Body of pancreas (tissue), 4 donors: Measurements from ENCODE around the gene THSD7B. TPM values are rescaled to one million over a fixed set of nuclear protein-coding genes. Genes with fewer than 3 reads are reported as not detected.
"Not testable (repeated sequence)": the region's sequence is repeated elsewhere in the genome, so short reads cannot be mapped to it uniquely, and the experiment has no call there.

ENCODE experiments used
- ATAC-seq: fragments of 150-250 bp; one replicate; pipeline ENCODE4 v1.9.1; 2016
- DNase-seq, 4 donors: peaks; one replicate each; pipeline ENCODE4 v3.0.0-alpha.2; 2019
- H3K27ac ChIP-seq, 4 donors: fragments of 200-600 bp; sonication (generic); 1 replicate in 3 of 4; 2 replicates in 1 of 4; pipeline versions ENCODE4 v1.5.1 to v1.6.1; 2016 to 2019; ENCODE audit warnings: mild to moderate bottlenecking in 1 of 4, mixed read lengths in 1 of 4, moderate library complexity in 1 of 4
- H3K27me3 ChIP-seq, 2 donors: fragments of 200-600 bp; sonication (generic); one replicate each; pipeline ENCODE4 v1.6.0; 2016; ENCODE audit warnings: mild to moderate bottlenecking in 1 of 2
- H3K36me3 ChIP-seq, 2 donors: fragments of 200-600 bp; sonication (generic); replicated peaks in 1 of 2; 2 replicates each; pipeline ENCODE4 v1.5.1; 2016; ENCODE audit warnings: low read depth in 2 of 2; ENCODE audit not compliant: insufficient read depth in 1 of 2
- H3K4me1 ChIP-seq: fragments of 200-600 bp; sonication (generic); one replicate; pipeline ENCODE4 v1.6.0; 2016
- H3K4me3 ChIP-seq, 2 donors: fragments of 200-600 bp; sonication (generic); 1 replicate in 1 of 2; 2 replicates in 1 of 2; pipeline ENCODE4 v1.5.1; 2016 to 2019
- H3K9me3 ChIP-seq, 3 donors: fragments of 200-600 bp; sonication (generic); 1 replicate in 2 of 3; 2 replicates in 1 of 3; pipeline ENCODE4 v1.5.1; 2016
- CTCF ChIP-seq, 7 experiments: fragments of 450-650 bp in 4 of 7; fragments of 200-600 bp in 3 of 7; sonication (generic) in 3 of 7; IDR thresholded peaks; one replicate each; pipeline ENCODE4 v1.5.1; 2016 to 2019; ENCODE audit warnings: antibody characterized with exemption in 7 of 7
- POLR2A ChIP-seq, 3 donors: fragments of 450-650 bp; IDR thresholded peaks; one replicate each; pipeline ENCODE4 v1.6.1; 2016; ENCODE audit warnings: antibody characterized with exemption in 3 of 3, mild to moderate bottlenecking in 2 of 3
- WGBS, 2 donors: methylation state at CpG; one replicate each; pipeline ENCODE4 v1.1.5; 2017; 5-methylcytosine and 5-hydroxymethylcytosine counted together
- intact Hi-C: fragments of 100-400 bp; cut with DNase I; formaldehyde crosslinking; loops from one replicate; pipeline ENCODE4 v1.15.1; 2023
- total RNA-seq, 2 donors: library from RNA; depleted of rRNA; stranded (reverse); fragments of >200 nt; gene quantifications; one replicate each; pipeline ENCODE4 v1.1.0, GENCODE V29; 2016

The THSD7B gene
- total RNA-seq, 2 donors from 2014 or later = 0.26 to 0.33 TPM

GRCh38 chr2:137696916-137697315 is 931.6 kb downstream of the THSD7B start:
- H3K9me3 ChIP-seq = no peaks in the 10 kb centered on the region
- no peak for DNase-seq
- no peak for ATAC-seq
- no peak overlapping the region for H3K4me3 ChIP-seq
- H3K27ac ChIP-seq = no peak overlapping the region
- no peak for TF ChIP-seq CTCF (IDR thresholded peaks at IDR 0.05)
- TF ChIP-seq POLR2A (IDR thresholded peaks at IDR 0.05) = no peak
- intact Hi-C loops = no loop called here
- H3K27me3 ChIP-seq = no peaks in the 10 kb centered on the region
- H3K36me3 ChIP-seq = no peaks in the 10 kb centered on the region
- WGBS, 2 donors = 47 to 48% methylated on average over 1 of the region's 1 CpG
- H3K4me1 ChIP-seq = no peaks in the 10 kb centered on the region

- not testable (repeated sequence) for H3K9me3 ChIP-seq
Measured at GRCh38 chr2:137700250-137700649, 934.9 kb downstream of the THSD7B start.

GRCh38 chr2:137700681-137701080 is 935.3 kb downstream of the THSD7B start:
- Histone ChIP-seq H3K9me3 (no peaks in the 10 kb centered on the region), H3K27me3 (no peaks in the 10 kb centered on the region), H3K4me1 (no peaks in the 10 kb centered on the region), H3K4me3 (no peak overlapping the region), H3K27ac (no peak overlapping the region), H3K36me3 (no peaks in the 10 kb centered on the region)
- TF ChIP-seq CTCF (IDR thresholded peaks at IDR 0.05) (no peak), POLR2A (IDR thresholded peaks at IDR 0.05) (no peak)
- ATAC-seq = no peak
- intact Hi-C loops = no loop called here
- DNase-seq = no peak

More at GRCh38 chr2:137700250-137700649, 934.9 kb downstream of the THSD7B start:
- DNase-seq, ATAC-seq, H3K4me3 ChIP-seq, intact Hi-C loops, H3K36me3 ChIP-seq, H3K27ac ChIP-seq, H3K27me3 ChIP-seq, H3K4me1 ChIP-seq: not testable (repeated sequence)
- 35 to 40% methylated on average over 1 of the region's 1 CpG for WGBS, 2 donors

GRCh38 chr2:137705296-137705695 is 940.0 kb downstream of the THSD7B start:
- 69 to 75% methylated on average over 4 of the region's 4 CpGs for WGBS, 2 donors
- no peak overlapping the region for H3K4me3 ChIP-seq
- H3K27me3 ChIP-seq = no peaks in the 10 kb centered on the region
- intact Hi-C loops = no loop called here
- DNase-seq (no peak), ATAC-seq (no peak)
- H3K27ac ChIP-seq = no peak overlapping the region
- H3K4me1 ChIP-seq = no peaks in the 10 kb centered on the region
- TF ChIP-seq CTCF (IDR thresholded peaks at IDR 0.05) (no peak), POLR2A (IDR thresholded peaks at IDR 0.05) (no peak)
- H3K36me3 ChIP-seq = no peaks in the 10 kb centered on the region
- no peaks in the 10 kb centered on the region for H3K9me3 ChIP-seq

GRCh38 chr2:137706786-137707613 is 941.7 kb downstream of the THSD7B start:
- Histone ChIP-seq H3K27me3 (no peaks in the 10 kb centered on the region), H3K9me3 (no peaks in the 10 kb centered on the region), H3K36me3 (no peaks in the 10 kb centered on the region), H3K4me1 (no peaks in the 10 kb centered on the region), H3K4me3 (no peak overlapping the region), H3K27ac (no peak overlapping the region)
- TF ChIP-seq POLR2A (IDR thresholded peaks at IDR 0.05) (no peak), CTCF (IDR thresholded peaks at IDR 0.05) (no peak)
- WGBS, 2 donors = 63 to 69% methylated on average over 14 to 15 of the region's 15 CpGs
- ATAC-seq (no peak), DNase-seq (peak in 2 of 4 donors; percentile 5 to 20)
- intact Hi-C loops = no loop called here
